GM18508 (cell line): Measurements from ENCODE around the gene THRB.

Source experiments
- ATAC-seq: cut with Tn5 transposase; IDR thresholded peaks from one replicate; pipeline ENCODE4 v1.9.1; 2021; ENCODE audit warnings: moderate number of reproducible peaks; ENCODE audit not compliant: insufficient read depth, unreplicated experiment

Gene THRB

GRCh38 chr3:24087469-24087868 lies 407.2 kb downstream of the THRB start:
- ATAC-seq: no peak

- no peak for ATAC-seq
These were observed 407.8 kb downstream of the THRB start for GRCh38 chr3:24086617-24087404.

DNA sequence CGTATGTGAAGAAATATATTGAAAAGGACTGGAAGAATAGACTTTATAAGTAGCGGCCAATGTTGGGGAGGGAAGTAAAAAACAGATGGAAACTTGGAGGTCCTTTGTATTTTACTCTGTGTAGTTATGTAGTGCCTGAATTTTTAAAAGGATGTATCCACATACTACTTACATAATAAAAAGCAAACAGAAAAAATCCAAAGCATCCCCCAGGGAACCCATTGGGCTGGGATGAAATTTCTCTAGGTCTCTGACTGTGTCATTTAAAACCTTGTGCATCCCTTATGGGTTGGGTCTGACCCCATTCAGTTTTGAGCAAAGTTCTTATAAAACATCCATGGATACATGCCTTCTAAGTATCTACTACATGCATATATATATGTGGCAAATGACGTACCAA lies 408.4 kb downstream of the THRB start:
- ATAC-seq: no peak

- no peak for ATAC-seq
These were observed 422.5 kb downstream of the THRB start for GRCh38 chr3:24072193-24072592.

DNA sequence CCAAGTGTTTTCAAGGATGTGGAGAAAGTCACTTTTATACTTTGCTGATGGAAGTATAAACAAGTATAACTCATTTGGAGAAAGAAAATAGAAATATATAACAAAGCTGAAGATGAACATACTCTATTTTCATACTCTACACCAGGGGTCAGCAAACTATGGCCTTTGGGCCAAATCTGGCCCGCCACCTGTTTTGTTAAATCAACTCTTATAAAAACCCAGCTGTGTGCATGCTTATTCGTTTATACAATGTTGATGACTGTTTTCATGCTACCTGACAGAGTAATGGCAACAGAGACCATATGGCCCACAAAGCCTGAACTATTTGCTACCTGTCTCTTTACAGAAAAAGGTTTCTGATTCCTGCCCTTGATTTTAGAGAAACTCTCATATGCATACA lies 425.6 kb downstream of the THRB start:
- ATAC-seq: no peak

- ATAC-seq: no peak
These were observed 427.2 kb downstream of the THRB start for GRCh38 chr3:24067483-24067882.
